Uterus (tissue), 4 donors: ENCODE results near the gene TNFRSF4. TPM values are rescaled to one million over a fixed set of nuclear protein-coding genes. Genes with fewer than 3 reads are reported as not detected.

Experiments
- DNase-seq, 2 donors: peaks; one replicate each; pipeline ENCODE4 v3.0.0-alpha.2; 2019 to 2020
- H3K27ac ChIP-seq, 2 donors: fragments of 200-600 bp; sonication (generic); 1 replicate in 1 of 2; 2 replicates in 1 of 2; pipeline ENCODE4 v1.5.1; 2016 to 2018
- H3K27me3 ChIP-seq, 2 donors: fragments of 200-600 bp; sonication (generic); one replicate each; pipeline ENCODE4 v1.5.1; 2018 to 2019; ENCODE audit warnings: control low read depth in 1 of 2
- H3K36me3 ChIP-seq, 2 donors: fragments of 200-600 bp; sonication (generic); one replicate each; pipeline ENCODE4 v1.5.1; 2019; ENCODE audit warnings: control low read depth in 1 of 2
- H3K4me1 ChIP-seq, 2 donors: fragments of 200-600 bp; sonication (generic); one replicate each; pipeline ENCODE4 v1.5.1; 2018 to 2019; ENCODE audit warnings: control low read depth in 1 of 2
- H3K4me3 ChIP-seq, 2 donors: fragments of 200-600 bp; sonication (generic); 1 replicate in 1 of 2; 2 replicates in 1 of 2; pipeline ENCODE4 v1.5.1; 2018 to 2019; ENCODE audit warnings: mild to moderate bottlenecking in 1 of 2
- H3K9me3 ChIP-seq, 2 donors: fragments of 200-600 bp; sonication (generic); one replicate each; pipeline ENCODE4 v1.5.1; 2019; ENCODE audit warnings: control low read depth in 1 of 2
- POLR2A ChIP-seq, 2 donors: fragments of 450-650 bp; IDR thresholded peaks; one replicate each; pipeline ENCODE4 v1.6.1; 2016; ENCODE audit warnings: antibody characterized with exemption in 2 of 2, mild to moderate bottlenecking in 1 of 2, moderate library complexity in 1 of 2
- intact Hi-C: fragments of 100-400 bp; cut with DNase I; formaldehyde crosslinking; loops from one replicate; pipeline ENCODE4 v1.15.1; 2023; ENCODE audit warnings: low total_unique reads
- total RNA-seq, 4 donors: library from RNA; depleted of rRNA in 3 of 4; stranded (reverse); fragments of >200 nt in 3 of 4; gene quantifications; one replicate each; pipeline versions ENCODE4 v1.1.0 to v1.2.4, GENCODE V29; 2014 to 2023
- TF ChIP-seq, protein P1 (sequence below), 4 experiments: fragments of 200-600 bp in 2 of 4; fragments of 450-650 bp in 2 of 4; sonication (generic) in 2 of 4; IDR thresholded peaks; one replicate each; pipeline ENCODE4 v1.5.1; 2016 to 2019; ENCODE audit warnings: antibody characterized with exemption in 4 of 4, mild to moderate bottlenecking in 2 of 4, moderate library complexity in 1 of 4
- donor health status: DM: yes; HTN: yes; CAD: no.

TNFRSF4 gene
- total RNA-seq, 4 donors from 2014 or later = 1.3 to 1.5 TPM; not detected in 2

DNA sequence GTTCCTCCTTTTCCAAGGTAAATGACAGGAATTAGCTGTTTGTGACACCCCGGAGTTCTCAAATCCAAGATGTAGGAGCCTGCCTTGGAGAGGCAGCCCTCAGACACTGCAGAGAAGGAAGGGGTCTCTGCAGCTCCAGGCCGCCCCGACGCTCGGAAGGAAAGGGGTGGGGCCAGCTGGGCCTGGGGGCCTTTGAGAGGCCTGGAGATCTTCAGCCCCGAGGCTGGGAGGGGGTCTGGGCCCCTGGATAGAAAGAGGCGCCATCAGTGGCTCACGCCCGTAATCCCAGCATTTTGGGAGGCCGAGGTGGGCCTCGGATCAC, 6.4 kb downstream of the TNFRSF4 start:
- H3K4me3 ChIP-seq = no peak overlapping the region
- TF ChIP-seq, protein P1, sequence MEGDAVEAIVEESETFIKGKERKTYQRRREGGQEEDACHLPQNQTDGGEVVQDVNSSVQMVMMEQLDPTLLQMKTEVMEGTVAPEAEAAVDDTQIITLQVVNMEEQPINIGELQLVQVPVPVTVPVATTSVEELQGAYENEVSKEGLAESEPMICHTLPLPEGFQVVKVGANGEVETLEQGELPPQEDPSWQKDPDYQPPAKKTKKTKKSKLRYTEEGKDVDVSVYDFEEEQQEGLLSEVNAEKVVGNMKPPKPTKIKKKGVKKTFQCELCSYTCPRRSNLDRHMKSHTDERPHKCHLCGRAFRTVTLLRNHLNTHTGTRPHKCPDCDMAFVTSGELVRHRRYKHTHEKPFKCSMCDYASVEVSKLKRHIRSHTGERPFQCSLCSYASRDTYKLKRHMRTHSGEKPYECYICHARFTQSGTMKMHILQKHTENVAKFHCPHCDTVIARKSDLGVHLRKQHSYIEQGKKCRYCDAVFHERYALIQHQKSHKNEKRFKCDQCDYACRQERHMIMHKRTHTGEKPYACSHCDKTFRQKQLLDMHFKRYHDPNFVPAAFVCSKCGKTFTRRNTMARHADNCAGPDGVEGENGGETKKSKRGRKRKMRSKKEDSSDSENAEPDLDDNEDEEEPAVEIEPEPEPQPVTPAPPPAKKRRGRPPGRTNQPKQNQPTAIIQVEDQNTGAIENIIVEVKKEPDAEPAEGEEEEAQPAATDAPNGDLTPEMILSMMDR (IDR thresholded peaks at IDR 0.05) = no peak
- TF ChIP-seq POLR2A (IDR thresholded peaks at IDR 0.05) = no peak
- H3K9me3 ChIP-seq = no peaks in the 10 kb centered on the region
- H3K36me3 ChIP-seq = no peaks in the 10 kb centered on the region
- H3K4me1 ChIP-seq = peaks cover 0 to 13% of the 10 kb centered on the region in 2 donors
- no peak for DNase-seq
- H3K27me3 ChIP-seq = peaks cover 0 to 4% of the 10 kb centered on the region in 2 donors
- H3K27ac ChIP-seq = no peak overlapping the region
- intact Hi-C loops = no loop called here

DNA sequence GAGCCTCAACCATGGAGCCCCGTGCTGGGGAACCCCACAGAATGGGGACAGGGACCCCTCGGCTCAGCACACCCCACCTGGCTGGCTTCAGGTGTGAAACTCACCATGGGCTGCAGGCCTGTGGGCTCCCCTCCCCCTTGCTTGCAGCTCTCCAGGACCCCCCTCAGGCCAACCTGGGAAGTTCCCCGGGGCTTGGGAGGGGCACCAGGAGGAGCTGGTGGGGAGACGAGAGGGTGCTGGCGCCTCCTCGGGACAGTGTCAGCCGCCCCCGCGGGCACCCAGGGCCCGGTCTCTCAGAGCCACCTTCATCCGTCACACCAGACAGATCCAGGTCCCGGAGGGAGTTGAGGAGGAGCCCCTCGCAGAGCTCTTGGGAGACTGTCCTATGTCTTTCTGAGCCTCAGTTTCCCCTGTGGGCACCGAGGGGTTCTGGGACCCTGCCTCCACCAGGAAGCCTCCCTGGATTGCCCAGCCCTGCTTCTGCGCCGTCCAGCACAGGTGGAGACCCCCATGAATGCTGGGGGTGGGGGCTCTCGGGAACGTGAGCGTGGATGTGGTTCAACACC, 6.9 kb downstream of the TNFRSF4 start:
- Histone ChIP-seq H3K9me3 (no peaks in the 10 kb centered on the region), H3K4me1 (peaks cover 0 to 13% of the 10 kb centered on the region in 2 donors), H3K27me3 (peaks cover 0 to 4% of the 10 kb centered on the region in 2 donors), H3K36me3 (no peaks in the 10 kb centered on the region), H3K4me3 (no peak overlapping the region), H3K27ac (no peak overlapping the region)
- no peak for DNase-seq
- TF ChIP-seq POLR2A (IDR thresholded peaks at IDR 0.05) = no peak
- TF ChIP-seq, protein P1 (IDR thresholded peaks at IDR 0.05) = no peak
- intact Hi-C loops = no loop called here

DNA sequence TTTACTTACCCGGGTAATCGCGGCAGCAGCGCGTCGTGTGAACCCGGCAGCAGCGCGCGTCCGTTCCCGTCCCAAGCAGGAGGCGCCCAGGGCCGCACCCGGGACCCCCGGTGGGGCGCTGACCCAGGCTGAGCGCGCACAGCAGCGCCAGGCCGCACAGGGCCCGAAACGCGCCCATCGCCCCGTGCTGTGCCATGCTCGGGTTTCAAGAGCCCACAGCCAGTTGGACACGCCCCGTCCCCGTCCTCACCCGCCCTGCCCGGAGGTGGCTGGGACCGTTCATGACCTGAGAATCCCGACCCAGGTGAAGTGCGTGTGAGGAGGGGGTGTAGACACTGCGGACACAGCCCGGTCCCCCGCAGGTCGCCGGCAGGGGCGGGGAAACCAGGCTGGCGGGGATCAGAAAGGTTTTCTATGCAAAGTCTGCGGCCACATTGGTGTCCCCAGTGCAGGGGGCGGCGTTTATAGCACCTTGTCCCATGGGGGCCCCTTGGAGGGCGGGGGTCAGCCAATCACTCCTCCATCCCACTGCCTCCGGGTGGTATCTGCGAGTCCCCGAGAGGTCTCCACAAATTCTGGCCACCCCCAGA, 7.5 kb downstream of the TNFRSF4 start, which contains the start of gene TNFRSF18:
TNFRSF18 (minus strand) TSS at position 217 of the 590 bp plus-strand sequence; CDS start at position 196, 21 bp downstream.
- H3K36me3 ChIP-seq = no peaks in the 10 kb centered on the region
- no peak for DNase-seq
- H3K27me3 ChIP-seq = peaks cover 0 to 4% of the 10 kb centered on the region in 2 donors
- no peak within 1 kb of the TSS for H3K27ac ChIP-seq
- peaks cover 0 to 13% of the 10 kb centered on the region in 2 donors for H3K4me1 ChIP-seq
- no peak within 1 kb of the TSS for H3K4me3 ChIP-seq
- intact Hi-C loops = no loop called here
- no peaks in the 10 kb centered on the region for H3K9me3 ChIP-seq
- TF ChIP-seq POLR2A (IDR thresholded peaks at IDR 0.05) = no peak
- TF ChIP-seq, protein P1 (IDR thresholded peaks at IDR 0.05) = no peak

DNA sequence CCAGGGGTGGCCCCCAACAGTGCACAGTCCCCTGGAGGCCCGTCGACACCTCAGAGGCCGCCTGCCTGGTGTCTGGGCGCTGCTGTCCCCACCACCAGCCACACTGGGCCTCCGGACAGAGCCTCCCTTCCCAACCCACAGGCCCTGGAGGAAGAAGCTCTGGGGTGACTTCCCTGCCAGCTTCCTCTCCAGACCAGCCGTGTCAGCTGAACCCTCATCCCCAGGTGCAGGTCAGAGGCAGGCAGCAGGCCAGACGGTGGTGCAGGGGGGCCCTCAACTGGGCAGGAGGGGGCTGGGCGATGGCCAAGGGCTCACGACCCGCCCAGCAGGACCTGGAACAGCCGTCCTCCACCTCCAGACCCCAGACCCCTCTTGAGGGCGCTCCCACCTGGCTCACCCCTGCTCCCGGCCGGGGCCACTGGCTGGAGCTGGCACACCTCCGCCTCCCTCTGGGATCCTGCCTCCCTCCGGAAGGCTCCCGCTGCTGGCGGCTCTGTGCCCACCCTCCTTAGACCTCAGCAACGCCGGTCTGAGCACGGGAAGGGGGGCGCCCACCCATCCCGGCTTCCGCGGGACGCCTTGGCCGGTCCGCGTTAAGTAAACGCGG, 8.1 kb downstream of the TNFRSF4 start:
- Histone ChIP-seq H3K4me3 (no peak overlapping the region), H3K27ac (no peak overlapping the region), H3K36me3 (no peaks in the 10 kb centered on the region), H3K27me3 (peaks cover 0 to 4% of the 10 kb centered on the region in 2 donors), H3K9me3 (no peaks in the 10 kb centered on the region), H3K4me1 (peaks cover 0 to 19% of the 10 kb centered on the region in 2 donors)
- TF ChIP-seq POLR2A (IDR thresholded peaks at IDR 0.05) = no peak
- TF ChIP-seq, protein P1 (IDR thresholded peaks at IDR 0.05) = no peak
- intact Hi-C loops = no loop called here
- no peak for DNase-seq
